ENCODE data around the gene DAPP1. TPM values are rescaled to one million over a fixed set of nuclear protein-coding genes. Genes with fewer than 3 reads are reported as not detected.

DAPP1 gene
- total and polyA plus RNA-seq, 10 of the 15 experiments (the other 5 are each of a cell fraction or from before 2014, with no cell fraction given): 46.5 to 147 (median 74.2) TPM

GRCh38 chr4:99843413-99843812 is 26.8 kb downstream of the DAPP1 start:
- H3K9ac ChIP-seq (ENCODE audit: control insufficient read depth, insufficient read depth, low read length): no peak overlapping the region
- TF ChIP-seq ATF2 (IDR thresholded peaks at IDR 0.05; ENCODE audit: low read length): no peak
- H3K79me2 ChIP-seq (ENCODE audit: control insufficient read depth, insufficient read depth, low read length): peaks cover 4% of the 10 kb centered on the region
- ChIA-PET SMC1A (ENCODE audit: uncharacterized antibody, unreplicated experiment) (interaction anchor here (0.8 to 5.6 kb wide), 6 partner anchors 13 to 35 kb away, joined by 3 to 43 read pairs (median 4); no protein-coding TSS in a partner anchor), RAD21 (ENCODE audit: unreplicated experiment) (interaction anchor here (0.6 kb wide), 1 partner anchor 51 kb away, joined by 3 read pairs; no protein-coding TSS in a partner anchor), CTCF (interaction anchor here (4.9 kb wide), 1 partner anchor 22 kb away, joined by 43 read pairs; no protein-coding TSS in a partner anchor), POLR2A (no interaction called here)
- FAIRE-seq (no peak), DNase-seq (ENCODE audit: low read depth, low spot score) (no peak), ATAC-seq (no peak)
- H3K4me1 ChIP-seq (ENCODE audit: control insufficient read depth, insufficient read depth, low read length): peaks cover 31% of the 10 kb centered on the region
- H4K20me1 ChIP-seq (ENCODE audit: control insufficient read depth, insufficient read depth): no peaks in the 10 kb centered on the region
- in situ Hi-C loops (cut with MboI): loop anchor here (25.0 kb wide), 1 partner anchor 1169 kb away; no protein-coding TSS in a partner anchor
- H3K4me3 ChIP-seq: no peak overlapping the region
- peaks cover 6 to 38% of the 10 kb centered on the region in 2 experiments for H3K36me3 ChIP-seq (ENCODE audit: control insufficient read depth in 2 of 2, insufficient read depth in 2 of 2, low read length in 1 of 2)
- intact Hi-C loops (cut with micrococcal nuclease; ENCODE audit: unreplicated experiment): no loop called here
- no peak overlapping the region for H3K27ac ChIP-seq (ENCODE audit: control insufficient read depth, insufficient read depth)
- no peaks in the 10 kb centered on the region for H3K9me3 ChIP-seq (replicated peaks; ENCODE audit: control insufficient read depth, insufficient read depth, low read length)
- H3K27me3 ChIP-seq (replicated peaks in 1 of 2; ENCODE audit: control insufficient read depth in 2 of 2, insufficient read depth in 2 of 2, low read length in 1 of 2): no peaks in the 10 kb centered on the region
- no peak overlapping the region for H3K4me2 ChIP-seq (ENCODE audit: control insufficient read depth, insufficient read depth)
- no peak overlapping the region for H2AFZ ChIP-seq (ENCODE audit: control insufficient read depth, low read depth, low read length)
- no TSS peak for BruUV-seq (replicated peaks)

DNA sequence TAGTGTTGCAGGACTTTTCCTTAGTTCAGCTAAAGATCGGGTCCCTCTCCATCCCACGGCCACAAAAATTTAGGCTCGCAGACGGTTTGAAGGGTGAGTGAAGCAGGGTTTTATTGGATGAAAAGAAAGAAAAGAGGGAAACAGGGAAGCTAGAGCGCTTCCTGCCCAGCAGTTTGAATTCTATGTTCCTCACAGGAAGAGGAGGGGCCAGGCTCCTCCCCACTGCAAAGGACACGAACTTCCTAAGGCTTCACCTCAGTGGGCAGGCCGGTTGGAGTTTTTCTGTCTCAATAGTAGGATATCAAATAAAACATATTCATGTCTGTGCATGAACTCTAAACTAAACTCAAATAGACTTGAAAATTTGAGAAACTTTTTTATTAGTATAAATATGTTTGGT is 27.4 kb downstream of the DAPP1 start:
- in situ Hi-C loops (cut with MboI): loop anchor here (25.0 kb wide), 1 partner anchor 1168 kb away; no protein-coding TSS in a partner anchor
- ChIA-PET CTCF (interaction anchor here (1.4 to 4.9 kb wide), 2 partner anchors 23 to 26 kb away, joined by 4 to 43 read pairs; no protein-coding TSS in a partner anchor), SMC1A (ENCODE audit: uncharacterized antibody, unreplicated experiment) (interaction anchor here (0.6 to 5.6 kb wide), 12 partner anchors 10 to 1664 kb away, joined by 3 to 43 read pairs (median 4); partner anchors contain the start of gene DNAJB14)

More for the DNA sequence above, 27.4 kb downstream of the DAPP1 start:
- intact Hi-C loops (cut with micrococcal nuclease; ENCODE audit: unreplicated experiment): no loop called here
- H3K27me3 ChIP-seq (replicated peaks in 1 of 2; ENCODE audit: control insufficient read depth in 2 of 2, insufficient read depth in 2 of 2, low read length in 1 of 2): no peaks in the 10 kb centered on the region
- no peak overlapping the region for H3K4me2 ChIP-seq (ENCODE audit: control insufficient read depth, insufficient read depth)
- WGBS (ENCODE audit: insufficient coverage, insufficient replicate concordance, low lambda C conversion rate, missing lambda C conversion rate): 75% methylated on average over 7 of the region's 7 CpGs
- no peaks in the 10 kb centered on the region for H3K9me3 ChIP-seq (replicated peaks; ENCODE audit: control insufficient read depth, insufficient read depth, low read length)
- peaks cover 3 to 32% of the 10 kb centered on the region in 2 experiments; a peak in 3 of 4 replicates for H3K36me3 ChIP-seq (ENCODE audit: control insufficient read depth in 2 of 2, insufficient read depth in 2 of 2, low read length in 1 of 2)
- no peak for TF ChIP-seq IRF5 (IDR thresholded peaks at IDR 0.05; ENCODE audit: borderline replicate concordance)
- TF ChIP-seq KAT2A (conservative IDR thresholded peaks at IDR 0.05; ENCODE audit: control insufficient read depth, low read depth, low read length): no peak
- TF ChIP-seq SMC3 (IDR thresholded peaks at IDR 0.05; ENCODE audit: borderline replicate concordance, low read length): no peak
- no peak for TF ChIP-seq SUPT20H (IDR thresholded peaks at IDR 0.05; ENCODE audit: borderline replicate concordance, control insufficient read depth, low read depth, low read length)
- TF ChIP-seq PML (IDR thresholded peaks at IDR 0.05; ENCODE audit: low read length): no peak
- TF ChIP-seq CEBPB (IDR thresholded peaks at IDR 0.05; ENCODE audit: borderline replicate concordance in 1 of 2, low read depth in 2 of 2, low read length in 2 of 2): no peak
- TF ChIP-seq ATF2 (IDR thresholded peaks at IDR 0.05; ENCODE audit: low read length): no peak
- H4K20me1 ChIP-seq (ENCODE audit: control insufficient read depth, insufficient read depth): no peaks in the 10 kb centered on the region
- H3K4me3 ChIP-seq: no peak overlapping the region
- peaks cover 37% of the 10 kb centered on the region for H3K4me1 ChIP-seq (ENCODE audit: control insufficient read depth, insufficient read depth, low read length)
- no peak for FAIRE-seq
- peaks cover 4% of the 10 kb centered on the region for H3K79me2 ChIP-seq (ENCODE audit: control insufficient read depth, insufficient read depth, low read length)
- ChIA-PET POLR2A (interaction anchor here (0.5 to 1.7 kb wide), 2 partner anchors 20 to 107 kb away, joined by 3 read pairs; no protein-coding TSS in a partner anchor), RAD21 (ENCODE audit: unreplicated experiment) (interaction anchor here (0.6 to 2.8 kb wide), 2 partner anchors 19 to 51 kb away, joined by 3 to 17 read pairs; no protein-coding TSS in a partner anchor)
- no peak for ATAC-seq
- DNase-seq (ENCODE audit: low read depth, low spot score): no peak
- no TSS peak for BruUV-seq (replicated peaks)
- no peak overlapping the region for H3K27ac ChIP-seq (ENCODE audit: control insufficient read depth, insufficient read depth)
- no peak overlapping the region for H3K9ac ChIP-seq (ENCODE audit: control insufficient read depth, insufficient read depth, low read length)
- no peak overlapping the region for H2AFZ ChIP-seq (ENCODE audit: control insufficient read depth, low read depth, low read length)
